Measurements from ENCODE around the gene NOX1. TPM values are rescaled to one million over a fixed set of nuclear protein-coding genes. Genes with fewer than 3 reads are reported as not detected.

The NOX1 gene
- not detected in 2 replicates for total RNA-seq

DNA sequence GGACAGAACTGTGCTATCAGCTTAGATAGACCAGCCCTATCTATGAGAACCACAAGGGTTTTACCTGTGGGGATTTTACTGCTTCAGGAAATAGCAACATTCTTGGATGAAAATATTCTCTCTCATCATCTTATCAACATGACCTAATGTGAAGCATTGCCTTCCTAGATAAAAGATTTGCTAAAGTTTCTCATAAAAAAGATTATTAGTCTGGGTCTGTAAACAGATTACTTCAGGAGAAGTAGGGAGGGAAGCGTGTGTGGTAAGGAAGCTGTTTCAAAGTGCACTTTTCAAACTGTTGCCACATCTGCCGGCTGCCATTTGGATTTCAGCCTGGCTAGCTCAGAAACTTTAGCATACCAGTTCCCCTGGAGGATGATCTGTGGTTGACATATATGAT is at the start of gene NOX1:
Gene NOX1, minus strand, starts transcription at position 35 of the 400 bp plus-strand sequence. CDS start 220 bp downstream, outside the sequence.
- H3K9me3 ChIP-seq (ENCODE audit: low read depth, low read length), result no peaks in the 10 kb centered on the region
- no peak within 1 kb of the TSS for H3K4me3 ChIP-seq (ENCODE audit: insufficient read depth, low read length)
- no peak within 1 kb of the TSS for H3K4me2 ChIP-seq (ENCODE audit: insufficient read depth, low read length)
- H4K20me1 ChIP-seq (ENCODE audit: insufficient read depth, low read length), result no peaks in the 10 kb centered on the region
- no peak for DNase-seq (ENCODE audit: insufficient read length, low spot score, missing footprints)
- H3K27ac ChIP-seq (ENCODE audit: low read depth, low read length), result no peak within 1 kb of the TSS
- no peaks in the 10 kb centered on the region for H3K4me1 ChIP-seq (ENCODE audit: insufficient read depth, low read length)
- no peak within 1 kb of the TSS for H2AFZ ChIP-seq (ENCODE audit: low read length)
- H3K27me3 ChIP-seq (ENCODE audit: insufficient read depth, low read length), result peaks cover 10% of the 10 kb centered on the region
- no peaks in the 10 kb centered on the region for H3K36me3 ChIP-seq (ENCODE audit: insufficient read depth, low read length)
- H3K79me2 ChIP-seq (ENCODE audit: insufficient read depth, low read length), result no peaks in the 10 kb centered on the region
- TF ChIP-seq, protein P1, sequence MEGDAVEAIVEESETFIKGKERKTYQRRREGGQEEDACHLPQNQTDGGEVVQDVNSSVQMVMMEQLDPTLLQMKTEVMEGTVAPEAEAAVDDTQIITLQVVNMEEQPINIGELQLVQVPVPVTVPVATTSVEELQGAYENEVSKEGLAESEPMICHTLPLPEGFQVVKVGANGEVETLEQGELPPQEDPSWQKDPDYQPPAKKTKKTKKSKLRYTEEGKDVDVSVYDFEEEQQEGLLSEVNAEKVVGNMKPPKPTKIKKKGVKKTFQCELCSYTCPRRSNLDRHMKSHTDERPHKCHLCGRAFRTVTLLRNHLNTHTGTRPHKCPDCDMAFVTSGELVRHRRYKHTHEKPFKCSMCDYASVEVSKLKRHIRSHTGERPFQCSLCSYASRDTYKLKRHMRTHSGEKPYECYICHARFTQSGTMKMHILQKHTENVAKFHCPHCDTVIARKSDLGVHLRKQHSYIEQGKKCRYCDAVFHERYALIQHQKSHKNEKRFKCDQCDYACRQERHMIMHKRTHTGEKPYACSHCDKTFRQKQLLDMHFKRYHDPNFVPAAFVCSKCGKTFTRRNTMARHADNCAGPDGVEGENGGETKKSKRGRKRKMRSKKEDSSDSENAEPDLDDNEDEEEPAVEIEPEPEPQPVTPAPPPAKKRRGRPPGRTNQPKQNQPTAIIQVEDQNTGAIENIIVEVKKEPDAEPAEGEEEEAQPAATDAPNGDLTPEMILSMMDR (IDR thresholded peaks at IDR 0.05; ENCODE audit: extremely low read depth, low read depth, low read length), result no peak

DNA sequence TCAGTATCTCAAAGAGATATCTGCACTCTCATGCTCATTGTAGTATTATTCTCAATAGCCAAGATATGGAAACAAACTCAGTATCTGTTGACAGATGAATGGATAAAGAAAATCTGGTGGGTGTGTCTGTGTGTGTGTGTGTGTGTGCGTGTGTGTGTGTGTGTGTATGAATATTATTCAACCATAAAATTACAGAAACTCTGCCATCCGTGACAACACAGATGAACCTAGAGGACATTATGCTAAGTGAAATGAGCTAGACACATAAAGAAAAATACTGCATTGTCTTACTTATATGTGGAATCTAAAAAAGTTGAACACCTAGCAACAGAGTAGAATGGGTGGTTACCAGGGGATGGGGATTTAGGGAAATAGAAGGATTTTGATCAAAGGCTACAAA is 41.4 kb upstream of the NOX1 start:
- Histone ChIP-seq H2AFZ (ENCODE audit: low read length) (no peak overlapping the region), H3K4me2 (ENCODE audit: insufficient read depth, low read length) (no peak overlapping the region), H3K4me3 (ENCODE audit: insufficient read depth, low read length) (no peak overlapping the region), H4K20me1 (ENCODE audit: insufficient read depth, low read length) (no peaks in the 10 kb centered on the region), H3K79me2 (ENCODE audit: insufficient read depth, low read length) (no peaks in the 10 kb centered on the region), H3K36me3 (ENCODE audit: insufficient read depth, low read length) (no peaks in the 10 kb centered on the region), H3K27me3 (ENCODE audit: insufficient read depth, low read length) (no peaks in the 10 kb centered on the region), H3K9me3 (ENCODE audit: low read depth, low read length) (no peaks in the 10 kb centered on the region), H3K27ac (ENCODE audit: low read depth, low read length) (no peak overlapping the region), H3K4me1 (ENCODE audit: insufficient read depth, low read length) (no peaks in the 10 kb centered on the region)
- no peak for DNase-seq (ENCODE audit: insufficient read length, low spot score, missing footprints)
- TF ChIP-seq, protein P1 (IDR thresholded peaks at IDR 0.05; ENCODE audit: extremely low read depth, low read depth, low read length), result no peak

GRCh38 chrX:100913111-100913510 is 39.0 kb upstream of the NOX1 start:
- Histone ChIP-seq H3K27ac (ENCODE audit: low read depth, low read length) (no peak overlapping the region), H3K79me2 (ENCODE audit: insufficient read depth, low read length) (no peaks in the 10 kb centered on the region), H4K20me1 (ENCODE audit: insufficient read depth, low read length) (no peaks in the 10 kb centered on the region), H3K4me3 (ENCODE audit: insufficient read depth, low read length) (no peak overlapping the region), H3K27me3 (ENCODE audit: insufficient read depth, low read length) (no peaks in the 10 kb centered on the region), H3K36me3 (ENCODE audit: insufficient read depth, low read length) (no peaks in the 10 kb centered on the region), H3K4me1 (ENCODE audit: insufficient read depth, low read length) (no peaks in the 10 kb centered on the region), H3K9me3 (ENCODE audit: low read depth, low read length) (no peaks in the 10 kb centered on the region), H2AFZ (ENCODE audit: low read length) (no peak overlapping the region), H3K4me2 (ENCODE audit: insufficient read depth, low read length) (no peak overlapping the region)
- no peak for DNase-seq (ENCODE audit: insufficient read length, low spot score, missing footprints)
- TF ChIP-seq, protein P1 (IDR thresholded peaks at IDR 0.05; ENCODE audit: extremely low read depth, low read depth, low read length), result no peak

- DNase-seq (ENCODE audit: insufficient read length, low spot score, missing footprints), result no peak
- Histone ChIP-seq H3K27me3 (ENCODE audit: insufficient read depth, low read length) (no peaks in the 10 kb centered on the region), H2AFZ (ENCODE audit: low read length) (no peak overlapping the region), H3K79me2 (ENCODE audit: insufficient read depth, low read length) (no peaks in the 10 kb centered on the region), H4K20me1 (ENCODE audit: insufficient read depth, low read length) (no peaks in the 10 kb centered on the region), H3K9me3 (ENCODE audit: low read depth, low read length) (no peaks in the 10 kb centered on the region), H3K36me3 (ENCODE audit: insufficient read depth, low read length) (no peaks in the 10 kb centered on the region), H3K27ac (ENCODE audit: low read depth, low read length) (no peak overlapping the region), H3K4me3 (ENCODE audit: insufficient read depth, low read length) (no peak overlapping the region), H3K4me1 (ENCODE audit: insufficient read depth, low read length) (no peaks in the 10 kb centered on the region), H3K4me2 (ENCODE audit: insufficient read depth, low read length) (no peak overlapping the region)
- TF ChIP-seq, protein P1 (IDR thresholded peaks at IDR 0.05; ENCODE audit: extremely low read depth, low read depth, low read length), result no peak
Measured at GRCh38 chrX:100911731-100912130, 37.6 kb upstream of the NOX1 start.

Measured in osteoblast (primary cell).